ENCODE measurements around the gene CCS.
A peak's percentile ranks its signal among the peaks of the same experiment; 100 is the strongest.
"Not testable (repeated sequence)": the region's sequence is repeated elsewhere in the genome, so short reads cannot be mapped to it uniquely, and the experiment has no call there.

The CCS gene

GRCh38 chr11:66637557-66638176 is 44.7 kb downstream of the CCS start:
- DNase-seq (ENCODE audit: low read depth, low spot score), result no peak
- in situ Hi-C loops (cut with HindIII; ENCODE audit: low sequenced_read_pairs), result no loop called here

GRCh38 chr11:66638177-66639065 is 45.4 kb downstream of the CCS start, which contains the start of gene RBM4:
RBM4 (plus strand) TSS chr11:66638703; CDS start chr11:66639712, 1,009 bp downstream.
- in situ Hi-C loops (cut with HindIII; ENCODE audit: low sequenced_read_pairs), result no loop called here
- DNase-seq (ENCODE audit: low read depth, low spot score), result peak; percentile 100
- TF ChIP-seq CTCF (IDR thresholded peaks at IDR 0.05; ENCODE audit: low read depth, low read length), result no peak
- peak within 1 kb of the TSS; percentile 87 for H3K4me3 ChIP-seq (ENCODE audit: low read depth, low read length)

More at GRCh38 chr11:66637557-66638176, 44.7 kb downstream of the CCS start:
- TF ChIP-seq CTCF (IDR thresholded peaks at IDR 0.05; ENCODE audit: low read depth, low read length), result no peak
- peak overlapping the region; percentile 28 for H3K4me3 ChIP-seq (ENCODE audit: low read depth, low read length)

GRCh38 chr11:66639066-66639813 is 46.3 kb downstream of the CCS start:
- peak overlapping the region; percentile 87 for H3K4me3 ChIP-seq (ENCODE audit: low read depth, low read length)
- peak; percentile 49 for DNase-seq (ENCODE audit: low read depth, low spot score)
- TF ChIP-seq CTCF (IDR thresholded peaks at IDR 0.05; ENCODE audit: low read depth, low read length), result peak; percentile 12
- in situ Hi-C loops (cut with HindIII; ENCODE audit: low sequenced_read_pairs), result no loop called here

- DNase-seq (ENCODE audit: low read depth, low spot score); in situ Hi-C loops (cut with HindIII; ENCODE audit: low sequenced_read_pairs): not testable (repeated sequence)
- peak overlapping the region; percentile 87 for H3K4me3 ChIP-seq (ENCODE audit: low read depth, low read length)
Observed at GRCh38 chr11:66639814-66640340, 46.9 kb downstream of the CCS start.

- in situ Hi-C loops (cut with HindIII; ENCODE audit: low sequenced_read_pairs), result no loop called here
- H3K4me3 ChIP-seq (ENCODE audit: low read depth, low read length), result peak overlapping the region; percentile 87
- no peak for DNase-seq (ENCODE audit: low read depth, low spot score)
- TF ChIP-seq CTCF (IDR thresholded peaks at IDR 0.05; ENCODE audit: low read depth, low read length), result no peak
Observed at GRCh38 chr11:66641834-66642233, 48.8 kb downstream of the CCS start.

GRCh38 chr11:66643745-66644437 is 50.9 kb downstream of the CCS start:
- H3K4me3 ChIP-seq (ENCODE audit: low read depth, low read length), result no peak overlapping the region
- TF ChIP-seq CTCF (IDR thresholded peaks at IDR 0.05; ENCODE audit: low read depth, low read length), result no peak
- in situ Hi-C loops (cut with HindIII; ENCODE audit: low sequenced_read_pairs), result no loop called here
- DNase-seq (ENCODE audit: low read depth, low spot score), result no peak

Data from astrocyte of the spinal cord (primary cell).